NCI-H187 (cell line): ENCODE measurements around the gene FDXR.
"Not testable (repeated sequence)": the region's sequence is repeated elsewhere in the genome, so short reads cannot be mapped to it uniquely, and the experiment has no call there.

Experiments used
- DNase-seq, 2 experiments: peaks; one replicate each; lab custom pipeline; 2025; lab: John Stamatoyannopoulos, UW

FDXR gene

DNA sequence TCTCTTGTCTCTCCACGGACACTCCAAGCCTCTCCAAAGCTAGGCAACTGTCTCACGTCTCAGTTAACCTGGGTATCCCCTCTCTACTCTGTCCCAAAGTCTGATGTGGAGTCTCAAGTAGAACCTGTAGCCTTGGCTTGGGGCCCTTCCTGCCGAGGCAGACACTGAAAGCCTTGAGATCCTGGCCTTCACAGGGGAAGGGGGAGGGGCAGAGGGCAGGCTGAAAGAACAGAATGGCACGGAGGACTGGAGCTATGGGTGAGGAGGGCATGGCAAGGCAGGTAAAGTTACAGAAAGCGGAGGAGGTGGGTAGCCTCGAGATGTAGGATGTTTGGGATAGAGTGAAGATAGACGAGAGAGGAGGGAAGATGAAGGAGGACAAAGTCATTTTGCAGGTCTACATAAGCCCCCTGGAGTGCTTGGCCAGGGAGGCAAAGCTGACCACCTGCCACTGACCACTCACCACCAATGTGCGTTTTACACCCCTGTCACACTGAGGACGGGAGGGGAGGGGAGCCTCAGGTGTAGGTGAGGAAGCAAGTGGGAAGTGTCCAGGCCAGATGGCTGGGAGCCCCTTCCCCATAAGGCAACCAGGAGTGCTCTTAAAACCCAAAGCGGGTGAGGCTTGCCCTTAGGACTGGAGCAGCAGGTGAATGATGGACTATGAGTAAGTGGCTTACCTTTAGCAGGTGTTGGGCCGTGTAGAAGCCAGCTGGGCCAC is 1.3 kb downstream of the FDXR start:
- DNase-seq = no peak

DNA sequence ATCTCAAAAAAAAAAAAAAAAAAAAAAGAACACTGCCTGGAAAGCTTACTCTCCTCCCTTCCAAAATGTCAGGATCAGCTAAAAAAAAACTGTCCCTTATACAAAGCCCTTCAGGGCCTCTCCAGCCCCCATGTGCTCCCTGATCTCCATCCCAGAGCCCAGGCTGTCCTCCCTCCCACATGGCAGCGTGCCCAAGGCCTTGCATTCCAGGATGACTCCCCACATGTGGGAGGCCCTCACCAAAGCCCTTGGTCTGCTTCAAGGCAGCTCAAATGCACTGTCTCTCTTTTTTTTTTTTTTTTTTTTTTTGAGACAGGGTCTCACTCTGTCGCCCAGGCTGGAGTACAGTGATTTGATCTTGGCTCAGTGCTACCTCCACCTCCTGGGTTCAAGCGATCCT is 2.3 kb downstream of the FDXR start:
- no peak for DNase-seq

DNA sequence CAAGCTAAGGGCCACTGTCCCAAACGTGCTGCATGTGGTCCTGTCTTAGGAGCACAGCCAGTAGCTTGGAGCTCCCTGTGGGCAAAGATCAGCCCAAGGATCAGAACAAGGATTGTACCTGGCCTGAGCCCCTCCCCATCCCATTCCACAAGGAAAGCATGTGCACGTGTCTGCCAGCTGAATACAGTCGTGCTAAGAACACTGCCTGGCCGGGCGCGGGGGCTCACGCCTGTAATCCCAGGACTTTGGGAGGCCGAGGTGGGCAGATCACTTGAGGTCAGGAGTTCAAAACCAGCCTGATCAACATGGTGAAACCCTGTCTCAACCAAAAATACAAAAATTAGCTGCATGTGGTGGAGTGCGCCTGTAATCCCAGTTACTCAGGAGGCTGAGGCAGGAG is 2.8 kb downstream of the FDXR start:
- not testable (repeated sequence) for DNase-seq

DNA sequence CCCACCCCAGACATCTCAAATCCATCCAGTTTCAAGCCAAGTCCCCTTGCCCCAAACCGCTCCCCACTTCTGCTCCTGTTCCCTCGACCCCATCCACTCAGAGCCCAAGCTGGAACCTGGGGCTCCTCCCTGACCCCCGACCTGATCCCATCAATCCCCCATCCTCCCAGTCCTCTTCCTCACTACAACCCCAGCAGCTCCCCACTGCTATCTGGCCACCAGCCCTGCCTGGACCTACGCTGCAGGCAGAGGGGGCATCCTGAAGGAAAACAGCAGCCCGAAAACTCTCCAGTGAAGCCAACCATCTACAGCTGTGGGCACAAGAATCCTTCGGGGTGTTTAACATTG is 3.9 kb downstream of the FDXR start:
- no peak for DNase-seq

DNA sequence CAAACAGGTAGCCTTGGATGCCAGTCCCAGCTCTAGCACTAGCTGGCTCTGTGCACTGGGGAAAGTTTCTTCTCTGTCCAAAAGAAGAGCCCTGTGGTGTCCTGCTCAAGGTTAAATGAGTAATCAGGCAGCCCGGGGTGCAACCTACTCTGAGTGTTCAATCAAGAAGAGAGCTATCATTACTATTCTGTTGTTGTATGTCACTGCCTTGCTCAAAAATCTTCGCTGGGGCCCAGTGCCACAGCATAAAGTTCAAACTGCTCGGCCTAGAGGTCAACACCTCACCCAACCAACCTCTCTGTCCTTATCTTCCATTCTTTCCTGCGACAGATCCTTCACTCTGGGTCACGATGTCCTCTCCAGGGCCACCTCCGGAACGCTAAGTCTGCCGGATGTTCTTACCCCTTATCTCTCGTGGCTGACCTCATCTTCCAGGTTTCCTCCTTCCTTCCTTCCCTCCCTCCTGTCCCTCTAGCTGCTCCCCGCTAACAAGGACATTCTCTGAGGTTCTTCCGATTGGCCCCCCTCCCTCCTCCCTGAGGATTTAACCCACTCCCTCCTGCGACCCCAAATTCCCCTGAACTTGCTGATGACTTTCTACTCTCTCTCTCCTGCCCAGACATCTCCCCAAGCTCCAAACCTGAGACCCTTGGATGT is 4.4 kb downstream of the FDXR start:
- DNase-seq = no peak

DNA sequence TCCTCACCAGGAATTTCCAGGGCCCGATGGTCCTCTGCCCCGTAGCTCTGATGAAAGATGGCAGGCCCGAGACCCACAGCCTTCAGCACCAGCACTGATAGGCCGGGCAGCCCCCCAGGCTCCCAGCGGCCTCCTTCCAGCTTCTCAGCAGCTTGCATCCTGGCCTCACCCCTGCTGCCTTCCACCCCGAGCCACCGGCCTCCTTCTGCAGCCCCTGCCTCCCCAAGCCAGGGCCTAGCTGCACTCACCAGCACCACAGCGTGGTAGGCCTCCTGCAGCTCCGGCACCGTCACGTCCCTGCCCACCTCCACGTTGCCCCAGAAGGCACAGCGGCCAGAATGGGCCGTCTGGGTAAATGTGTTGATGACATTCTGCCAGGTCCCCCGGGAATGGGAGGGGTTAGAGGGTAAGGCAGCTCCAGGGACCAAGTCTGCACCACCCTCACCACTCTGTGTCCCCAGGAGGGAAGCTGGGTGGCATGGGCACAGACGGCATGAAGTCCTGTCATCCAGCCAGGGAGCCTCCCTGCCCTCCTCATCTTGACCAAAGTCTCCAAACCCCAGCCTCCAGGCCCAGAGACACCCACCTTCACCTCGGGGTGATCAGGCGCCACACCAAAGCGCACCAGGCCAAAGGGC is 6.5 kb downstream of the FDXR start:
- DNase-seq = no peak

DNA sequence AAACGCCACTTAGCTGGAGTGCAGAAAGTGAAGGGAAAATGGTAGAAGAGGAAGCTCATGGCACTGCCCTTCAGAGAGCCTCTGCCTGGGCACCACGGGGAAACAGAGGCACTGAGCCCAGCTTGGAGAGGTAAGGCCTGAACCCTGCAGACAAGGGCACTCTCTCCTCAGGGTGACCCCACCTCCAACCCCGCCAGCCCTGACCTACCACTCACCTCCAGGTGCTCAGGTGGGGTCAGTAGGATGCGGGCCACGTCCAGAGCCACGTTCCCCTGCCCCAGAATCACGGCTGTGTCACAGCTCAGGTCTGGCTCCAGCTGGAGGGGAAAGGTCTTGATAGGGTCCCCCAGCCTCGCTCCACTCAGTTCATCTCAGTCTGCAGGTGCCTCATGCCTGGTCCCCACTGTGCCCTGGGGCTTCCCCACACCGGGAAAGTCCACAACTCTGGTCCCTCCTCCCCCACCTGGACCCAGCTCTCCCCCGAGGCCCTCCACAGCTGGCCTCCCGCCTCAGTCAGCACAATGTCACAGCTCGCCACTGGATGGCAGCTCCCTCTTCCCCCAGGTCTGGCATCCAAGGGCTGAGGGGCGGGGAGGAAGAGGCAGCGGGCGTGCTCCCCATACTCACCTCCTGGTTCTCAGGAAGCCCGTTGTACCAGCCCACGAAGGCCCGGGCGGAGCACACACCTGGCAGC is 7.1 kb downstream of the FDXR start:
- no peak for DNase-seq

- DNase-seq = peak; percentile 22 to 43
Measured at GRCh38 chr17:74864866-74865395, 7.9 kb downstream of the FDXR start.

DNA sequence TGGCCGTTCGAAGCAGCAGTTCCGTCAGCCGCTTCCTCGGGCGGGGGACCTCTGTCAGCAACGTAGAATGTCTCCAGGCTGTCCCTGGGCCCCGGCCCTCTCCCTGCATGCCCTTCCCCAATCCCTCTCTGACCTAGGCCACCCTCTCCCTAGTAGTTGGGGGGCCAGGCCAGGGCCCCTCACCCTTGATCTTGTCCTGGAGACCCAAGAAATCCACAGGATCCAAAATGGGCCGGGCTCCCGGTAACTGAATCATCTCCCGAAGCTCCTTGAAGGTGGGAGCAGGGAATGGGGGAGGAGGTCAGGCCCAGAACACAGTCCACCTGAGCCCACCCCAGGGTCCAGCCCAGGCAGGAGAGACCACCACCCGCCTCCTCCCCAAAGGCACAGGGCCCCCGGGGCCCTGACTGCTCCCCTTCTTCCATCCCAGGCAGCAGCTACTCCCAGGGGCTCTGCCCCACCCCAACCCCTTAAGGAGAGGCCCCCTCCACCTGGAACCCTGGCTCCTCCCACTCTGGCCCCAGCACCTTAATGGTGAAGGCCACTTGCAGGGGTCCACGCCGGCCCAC is 8.4 kb downstream of the FDXR start:
- no peak for DNase-seq

DNA sequence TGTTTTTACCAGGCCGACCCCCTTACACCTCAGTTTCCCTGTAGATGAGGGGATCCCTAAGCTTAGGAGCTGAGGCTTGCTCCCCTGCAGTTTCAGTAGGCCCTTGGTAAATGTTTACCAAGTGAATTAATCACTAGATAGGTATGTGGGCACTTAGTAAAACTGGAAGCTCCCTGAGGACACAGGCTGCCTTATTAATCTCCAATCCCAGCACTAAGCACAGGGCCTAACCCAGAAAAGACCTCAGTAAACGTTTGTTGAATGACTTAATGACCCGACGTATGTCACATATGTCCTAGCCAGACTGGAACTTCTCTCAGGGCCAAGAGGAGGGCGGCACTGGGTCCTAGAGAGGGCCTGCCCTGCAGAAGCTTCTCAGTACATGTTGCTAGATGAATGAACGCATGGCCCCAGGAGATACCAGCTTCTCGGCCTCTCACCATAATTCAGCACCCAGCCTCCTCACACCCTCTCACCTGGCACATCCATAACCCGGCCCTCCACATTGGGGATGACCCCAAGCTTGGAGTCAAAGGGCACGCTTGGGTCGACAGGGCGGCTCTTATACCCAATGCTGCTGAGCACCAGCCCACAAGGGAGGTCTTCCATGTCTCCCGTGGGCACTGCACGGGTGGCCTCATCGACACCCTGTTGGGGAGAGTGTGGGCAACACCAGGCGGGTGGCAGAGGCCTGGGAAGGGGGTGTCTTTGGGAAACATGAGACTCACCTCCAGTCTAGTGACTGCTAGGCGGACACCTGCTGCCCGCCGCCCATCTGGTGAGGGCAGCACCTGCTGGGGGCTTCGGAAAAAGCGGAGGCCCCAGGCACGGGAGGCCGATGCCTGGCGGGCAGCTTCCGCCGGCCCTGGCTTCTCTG is 9.1 kb downstream of the FDXR start:
- DNase-seq = no peak

DNA sequence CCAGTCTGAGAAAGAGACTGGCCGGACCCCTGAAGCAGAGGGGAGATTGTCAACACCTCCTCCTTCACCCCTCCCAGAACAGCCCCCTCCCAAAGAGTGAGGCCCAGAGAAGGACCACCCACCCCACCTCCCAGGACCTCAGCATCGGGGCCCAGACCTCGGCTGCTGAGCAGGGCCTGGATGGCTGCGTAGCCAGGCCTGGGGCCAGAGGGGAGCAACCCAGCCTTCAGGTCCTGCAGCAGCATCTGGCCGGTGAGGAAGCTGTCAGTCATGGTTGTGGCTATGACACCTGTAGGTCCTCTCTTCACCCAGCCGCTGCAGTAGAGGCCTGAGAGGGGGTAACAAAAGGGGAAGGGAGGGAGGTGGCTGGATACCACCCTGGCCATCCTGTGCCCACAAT is 9.9 kb downstream of the FDXR start:
- no peak for DNase-seq

GRCh38 chr17:74862108-74862901 is 10.5 kb downstream of the FDXR start:
- DNase-seq = no peak

- DNase-seq = no peak
Measured at GRCh38 chr17:74861662-74862107, 11.1 kb downstream of the FDXR start.

DNA sequence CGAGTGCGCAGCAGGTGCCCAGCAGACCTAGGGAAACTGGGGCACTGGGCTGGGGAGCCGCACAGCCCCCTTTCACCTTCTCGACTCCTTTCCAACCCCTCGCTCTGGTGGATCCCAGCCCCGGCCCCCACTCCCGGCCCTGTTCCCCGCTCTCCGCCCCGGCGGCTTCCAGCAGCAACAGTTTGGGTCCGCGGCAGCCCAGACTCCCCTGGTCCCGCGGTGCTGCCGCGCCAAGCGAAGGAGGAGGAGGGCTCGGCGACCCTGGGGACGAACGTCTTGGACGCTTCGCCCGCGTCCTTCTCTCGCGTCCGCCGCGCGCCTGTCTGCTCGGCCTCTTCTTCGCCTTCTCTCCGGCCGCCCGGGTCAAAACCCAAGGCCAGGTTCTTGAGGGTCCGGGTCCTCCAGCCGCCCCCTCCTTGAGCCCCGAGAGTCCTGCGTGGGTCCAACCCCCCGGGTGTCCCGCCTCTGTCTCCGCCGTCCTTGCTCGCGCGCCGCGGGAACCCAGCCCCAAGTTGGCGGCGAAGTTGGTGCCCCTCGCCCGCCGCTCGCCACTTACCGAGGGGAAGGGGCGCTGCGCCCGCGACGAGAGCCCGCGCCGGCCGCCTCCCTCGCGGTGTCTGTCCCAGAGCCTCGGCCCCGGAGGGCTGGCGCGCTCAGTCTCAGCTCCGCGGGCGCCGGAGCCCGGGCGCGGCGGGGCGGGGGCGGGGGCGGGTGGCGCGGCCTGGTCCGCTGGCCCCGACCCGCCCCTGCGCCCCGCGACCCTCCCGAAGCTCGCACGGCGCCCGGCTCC is 11.7 kb downstream of the FDXR start:
- DNase-seq = no peak

DNA sequence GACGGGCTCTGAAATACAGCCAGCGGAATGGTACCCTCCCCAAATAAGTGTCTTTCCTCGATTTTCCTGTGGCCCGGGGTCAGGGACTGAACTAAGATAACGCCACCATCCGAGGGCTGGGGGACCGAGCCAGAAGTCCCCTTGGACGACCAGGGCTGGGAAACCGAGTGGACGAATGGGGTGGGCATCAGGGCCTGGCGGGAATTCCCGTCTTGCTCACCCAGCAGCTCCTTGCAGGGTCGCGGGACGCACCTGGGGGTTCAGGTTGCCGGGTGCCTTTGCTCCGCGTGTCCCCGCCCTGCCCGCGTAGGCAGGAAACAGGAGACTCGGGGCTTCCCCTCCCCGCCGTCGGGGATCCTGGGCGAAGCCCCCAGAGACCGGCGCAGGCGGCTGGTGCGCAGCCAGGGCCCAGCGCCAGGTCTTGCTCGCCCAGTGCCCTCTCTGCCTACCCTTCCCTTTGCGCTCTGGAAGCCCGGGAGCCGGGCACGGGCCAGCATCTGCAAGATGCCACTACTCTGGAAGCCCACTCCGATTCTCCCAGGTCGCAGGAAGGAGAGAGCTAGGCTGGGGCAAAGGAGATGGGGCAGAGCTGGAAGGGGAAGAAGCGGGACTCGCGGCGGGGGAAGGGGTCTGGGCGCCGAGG is 12.4 kb downstream of the FDXR start:
- DNase-seq = no peak

DNA sequence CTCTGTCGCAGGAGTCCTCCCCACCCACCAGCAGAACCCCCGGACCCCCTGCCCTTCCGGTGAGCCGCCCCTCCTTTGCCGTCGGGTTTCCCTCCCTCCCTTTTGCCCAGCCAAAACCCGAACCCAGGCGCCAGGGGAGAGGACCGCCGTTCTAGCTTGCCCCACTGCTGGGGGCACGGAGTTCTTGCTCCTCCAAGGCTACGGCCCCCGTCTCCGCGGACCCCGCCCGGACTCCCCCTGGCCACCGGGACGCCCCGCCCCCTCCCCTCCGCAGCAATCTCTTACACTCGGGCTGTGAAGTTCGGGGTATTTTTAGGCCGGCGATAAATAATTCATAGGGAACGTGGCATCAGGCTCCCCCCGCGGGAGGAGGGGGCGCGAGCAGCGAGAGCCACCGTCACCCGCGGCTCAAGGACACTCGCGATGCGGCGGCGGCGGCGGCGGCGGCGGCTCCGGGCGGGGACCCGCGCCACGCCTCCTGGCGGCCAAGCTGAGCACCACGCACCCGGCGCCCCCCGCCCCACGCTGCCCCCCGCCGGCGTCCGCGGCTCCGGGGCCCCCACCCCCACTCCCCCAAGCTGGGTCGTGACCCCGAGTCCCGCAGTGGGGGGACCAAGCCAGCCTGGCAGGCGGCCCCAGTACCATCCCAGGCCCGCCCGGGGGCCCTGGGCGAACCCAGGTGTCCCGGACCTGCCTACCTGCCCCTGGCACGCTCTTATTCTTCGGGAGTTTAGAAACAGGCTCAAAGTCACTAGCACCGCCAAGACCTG is 13.2 kb downstream of the FDXR start, which contains the start of gene GRIN2C:
Gene GRIN2C (minus strand): TSS at position 427 of the 770 bp plus-strand sequence. CDS start 4,793 bp downstream, outside the sequence.
- no peak for DNase-seq

DNA sequence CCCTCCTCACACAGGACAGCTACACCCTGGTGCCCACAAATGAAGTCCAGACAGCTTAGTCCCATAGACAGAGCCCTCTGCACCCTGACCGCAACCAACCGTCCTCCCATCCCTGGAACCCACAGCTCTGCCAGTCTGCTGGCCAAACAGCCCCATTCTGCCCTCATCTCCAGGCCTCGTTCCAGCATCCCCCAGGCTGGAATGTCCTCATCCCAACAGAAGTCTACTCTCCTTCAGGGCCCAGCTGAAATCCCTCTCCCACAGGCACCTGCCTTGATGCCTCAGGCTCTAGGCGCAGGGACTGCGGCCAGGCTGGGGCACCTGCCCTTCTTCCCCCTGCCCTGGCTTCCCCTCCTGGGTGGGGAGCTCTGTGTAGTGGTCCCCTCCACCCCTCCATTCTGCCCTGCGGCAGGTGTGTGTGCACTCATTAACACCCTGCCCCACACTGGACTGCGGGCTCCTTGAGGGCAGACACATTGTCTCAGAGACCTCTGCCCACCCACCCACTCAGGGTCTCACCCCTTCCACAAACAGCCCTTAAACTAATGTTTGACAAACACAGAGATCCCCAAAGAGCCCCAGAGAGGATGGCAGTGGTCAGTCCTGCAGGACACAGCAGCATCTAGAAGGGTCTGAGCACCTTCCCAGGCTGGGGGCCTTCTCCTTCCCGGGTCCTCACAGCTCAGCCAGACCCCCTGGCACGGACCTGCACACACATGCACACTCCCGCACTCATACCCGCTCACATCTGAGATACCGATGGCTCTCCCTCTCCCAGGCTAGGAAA is 13.9 kb downstream of the FDXR start:
- no peak for DNase-seq
